GM19467 (cell line): ENCODE data around the gene RALGAPB.
"Not testable (repeated sequence)": the region's sequence is repeated elsewhere in the genome, so short reads cannot be mapped to it uniquely, and the experiment has no call there.

Experiments used
- ATAC-seq: cut with Tn5 transposase; IDR thresholded peaks from one replicate; pipeline ENCODE4 v1.9.1; 2021; ENCODE audit warnings: mild to moderate bottlenecking, moderate library complexity; ENCODE audit not compliant: unreplicated experiment

The RALGAPB gene

GRCh38 chr20:38485041-38485440, 12.4 kb downstream of the RALGAPB start:
- no peak for ATAC-seq

DNA sequence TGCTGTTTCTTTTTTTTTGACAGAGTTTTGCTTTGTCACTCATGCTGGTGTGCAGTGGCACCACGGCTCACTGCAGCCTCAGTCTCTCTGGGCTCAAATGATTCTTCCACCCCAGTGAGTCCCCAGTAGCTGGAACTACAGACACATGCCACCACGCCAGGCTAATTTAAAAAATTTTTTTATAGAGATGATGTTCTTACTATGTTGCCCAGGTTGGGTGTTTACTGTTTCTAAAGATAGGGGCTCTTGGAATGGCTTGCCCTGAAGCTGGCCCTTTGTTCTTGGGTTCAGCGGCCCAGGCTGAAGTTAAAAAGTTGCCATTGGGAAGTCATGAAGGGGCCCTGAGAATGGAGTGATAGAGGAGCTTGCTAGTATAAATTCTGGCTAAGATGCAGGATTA, 16.5 kb downstream of the RALGAPB start:
- no peak for ATAC-seq

GRCh38 chr20:38497246-38497935, 24.7 kb downstream of the RALGAPB start:
- no peak for ATAC-seq

DNA sequence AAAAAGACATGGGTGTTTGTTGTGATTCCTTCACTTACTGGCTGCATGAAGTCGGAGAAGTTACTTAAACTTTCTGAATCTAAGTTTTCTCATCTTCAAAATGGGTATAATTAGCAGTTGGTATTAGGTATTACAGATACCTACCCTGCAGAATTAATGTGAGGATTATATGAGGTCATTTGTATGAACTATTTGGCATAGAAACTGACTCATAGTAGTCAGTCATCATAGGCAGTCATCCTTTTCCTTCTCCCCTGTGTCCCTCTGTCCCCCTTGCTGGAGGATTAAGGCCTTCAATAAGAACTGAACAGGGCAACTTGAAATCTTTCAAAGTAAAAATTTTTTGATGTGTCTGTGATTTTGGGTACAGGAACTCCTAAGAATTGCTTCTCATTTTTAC, 26.3 kb downstream of the RALGAPB start:
- no peak for ATAC-seq

DNA sequence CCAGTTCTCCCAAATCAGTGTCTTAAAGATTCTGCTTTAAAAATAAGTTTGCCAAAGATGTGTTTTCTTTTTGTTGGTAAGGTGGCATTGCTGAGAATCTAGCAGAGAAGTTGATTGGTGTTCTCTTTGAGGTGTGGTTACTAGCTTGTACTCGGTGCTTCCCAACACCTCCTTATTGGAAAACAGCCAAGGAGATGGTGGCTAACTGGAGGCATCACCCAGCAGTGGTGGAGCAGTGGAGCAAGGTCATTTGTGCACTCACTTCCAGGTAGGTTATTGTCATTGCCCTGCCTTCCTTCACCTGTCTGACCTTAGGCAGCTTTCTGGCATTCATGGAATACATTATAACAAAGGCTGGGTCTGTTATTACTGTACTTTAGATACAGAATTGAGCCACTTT, 26.7 kb downstream of the RALGAPB start:
- ATAC-seq: no peak

DNA sequence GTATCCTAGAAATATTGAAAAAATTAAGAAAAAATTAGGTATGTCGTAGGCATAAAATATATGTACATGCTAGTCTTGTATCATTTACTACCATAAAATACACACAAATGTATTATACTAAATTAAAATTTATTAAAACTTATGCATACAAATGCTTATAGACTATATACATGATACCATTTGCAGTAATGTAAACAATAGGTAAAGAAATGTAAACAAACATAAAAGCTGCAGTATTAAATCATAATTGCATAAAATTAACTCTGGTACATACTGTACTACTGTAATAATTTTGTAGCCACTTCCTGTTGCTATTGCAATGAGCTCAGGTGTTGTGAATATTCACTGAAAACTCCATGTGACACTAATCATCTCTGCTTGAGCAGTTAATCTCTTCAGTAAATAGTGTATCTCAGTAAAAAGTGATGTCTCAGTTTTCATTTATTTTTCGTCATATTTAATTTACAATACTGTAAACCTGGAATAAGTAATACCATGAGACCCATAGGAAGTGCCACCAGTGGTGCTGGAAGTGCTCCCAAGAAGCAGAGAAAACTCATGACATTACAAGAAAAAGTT, 29.3 kb downstream of the RALGAPB start:
- ATAC-seq: no peak

GRCh38 chr20:38504368-38505090, 31.9 kb downstream of the RALGAPB start:
- ATAC-seq: no peak

DNA sequence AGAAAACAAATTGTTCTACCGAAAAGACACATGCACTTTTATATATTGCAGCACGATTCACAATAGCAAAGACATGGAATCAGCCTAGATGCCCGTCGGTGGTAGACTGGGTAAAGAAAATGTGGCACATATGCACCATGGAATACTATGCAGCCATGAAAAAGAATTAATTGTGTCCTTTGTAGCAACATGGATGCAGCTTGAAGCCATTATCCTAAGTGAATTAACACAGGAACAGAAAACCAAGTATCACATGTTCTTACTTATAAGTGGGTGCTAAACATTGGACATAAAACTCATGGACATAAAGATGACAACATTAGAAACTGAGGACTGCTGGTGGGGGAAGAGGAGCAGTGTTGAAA, 32.4 kb downstream of the RALGAPB start:
- no peak for ATAC-seq

DNA sequence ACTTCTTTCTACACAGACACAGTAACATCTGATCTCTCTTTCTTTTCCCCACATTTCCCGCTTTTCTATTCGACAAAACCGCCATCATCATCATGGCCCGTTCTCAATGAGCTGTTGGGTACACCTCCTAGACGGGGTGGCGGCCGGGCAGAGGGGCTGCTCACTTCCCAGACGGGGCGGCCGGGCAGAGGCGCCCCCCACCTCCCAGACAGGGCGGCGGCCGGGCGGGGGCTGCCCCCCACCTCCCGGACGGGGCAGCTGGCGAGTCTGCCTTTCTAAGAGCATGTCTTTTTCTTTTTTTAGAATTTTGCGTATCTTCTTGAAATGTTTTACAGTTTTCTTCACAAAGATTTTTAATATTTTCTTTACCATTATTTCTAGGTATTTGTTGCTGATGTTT, 39.1 kb downstream of the RALGAPB start:
- not testable (repeated sequence) for ATAC-seq

DNA sequence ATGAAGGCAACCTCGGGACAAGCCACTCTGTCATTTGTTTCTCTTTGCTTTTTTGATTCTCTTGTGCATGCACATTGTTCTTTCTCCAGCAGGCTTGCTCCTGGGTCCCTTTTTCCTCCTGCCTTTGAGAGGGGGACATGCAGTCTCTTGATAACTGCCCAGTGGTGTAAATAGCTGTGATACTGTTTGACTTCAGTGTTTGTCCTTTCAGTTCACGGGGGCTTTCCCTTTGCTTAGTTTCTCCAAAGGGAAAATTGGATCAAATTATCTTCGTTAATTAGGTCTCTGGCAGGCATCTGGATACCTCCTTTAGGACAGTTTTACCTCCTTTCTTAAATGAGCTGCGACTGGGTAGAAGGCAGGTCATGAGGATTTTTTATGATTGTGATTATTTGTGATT, 41.5 kb downstream of the RALGAPB start:
- no peak for ATAC-seq

GRCh38 chr20:38514947-38515346, 42.3 kb downstream of the RALGAPB start:
- no peak for ATAC-seq

- ATAC-seq: no peak
These were observed 43.0 kb downstream of the RALGAPB start for GRCh38 chr20:38515631-38516030.

DNA sequence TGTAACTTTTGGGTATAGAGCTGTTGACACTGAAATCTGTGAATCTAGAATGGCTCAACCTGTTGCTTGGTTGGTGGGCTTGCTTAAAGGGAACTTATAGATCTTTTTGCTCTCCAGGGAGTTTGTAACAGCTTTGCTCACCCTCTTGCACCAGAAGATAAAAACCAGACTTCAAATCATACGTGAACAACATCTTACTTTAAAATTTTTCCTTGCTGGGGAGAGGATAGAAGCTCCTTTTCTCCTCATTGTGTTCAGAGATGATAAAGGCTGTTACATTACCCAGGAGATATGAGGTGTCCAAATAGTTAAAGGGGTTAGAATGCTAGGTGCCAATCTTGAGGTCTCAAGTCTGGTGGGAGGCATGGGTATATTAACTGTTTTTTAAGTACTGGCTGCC, 46.8 kb downstream of the RALGAPB start:
- no peak for ATAC-seq

DNA sequence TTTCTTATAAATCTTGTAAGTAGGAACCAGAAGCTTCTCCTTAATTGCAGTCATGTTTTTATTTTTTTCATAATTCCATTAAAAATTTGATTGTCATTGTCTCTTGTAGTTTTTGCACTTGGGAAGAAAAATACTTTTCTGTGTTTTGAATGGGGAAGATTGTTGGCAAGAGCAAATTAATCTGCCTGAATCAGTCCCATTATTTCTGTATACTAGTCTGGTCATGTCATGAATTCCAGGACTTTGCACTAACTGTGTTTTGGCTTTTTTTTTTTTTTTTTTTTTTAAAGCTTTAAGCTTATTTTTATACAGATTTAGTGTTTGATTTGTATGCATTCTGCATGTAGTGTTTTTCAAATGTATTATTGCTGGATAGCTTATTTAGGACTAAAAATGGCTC, 47.6 kb downstream of the RALGAPB start:
- no peak for ATAC-seq

GRCh38 chr20:38523697-38524096, 51.1 kb downstream of the RALGAPB start:
- ATAC-seq: no peak

DNA sequence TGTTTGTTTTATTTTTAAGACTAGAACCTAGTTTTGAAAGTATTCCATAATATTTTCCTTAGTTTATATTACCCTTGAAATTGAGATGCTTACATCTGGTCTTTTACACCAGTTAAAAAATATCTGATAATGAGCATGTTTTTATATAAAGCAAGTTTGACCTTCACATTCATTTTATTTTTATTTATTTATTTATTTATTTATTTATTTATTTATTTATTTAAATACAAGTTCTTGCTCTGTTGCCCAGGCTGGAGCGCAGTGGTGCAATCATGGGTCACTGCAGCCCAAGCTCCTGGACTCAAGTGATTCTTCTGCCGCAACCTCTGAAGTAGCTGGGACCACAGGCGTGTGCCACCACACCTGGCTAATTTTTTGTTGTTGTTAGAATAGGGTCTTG, 55.5 kb downstream of the RALGAPB start:
- no peak for ATAC-seq

- no peak for ATAC-seq
These were observed 58.4 kb downstream of the RALGAPB start for GRCh38 chr20:38531021-38531420.

DNA sequence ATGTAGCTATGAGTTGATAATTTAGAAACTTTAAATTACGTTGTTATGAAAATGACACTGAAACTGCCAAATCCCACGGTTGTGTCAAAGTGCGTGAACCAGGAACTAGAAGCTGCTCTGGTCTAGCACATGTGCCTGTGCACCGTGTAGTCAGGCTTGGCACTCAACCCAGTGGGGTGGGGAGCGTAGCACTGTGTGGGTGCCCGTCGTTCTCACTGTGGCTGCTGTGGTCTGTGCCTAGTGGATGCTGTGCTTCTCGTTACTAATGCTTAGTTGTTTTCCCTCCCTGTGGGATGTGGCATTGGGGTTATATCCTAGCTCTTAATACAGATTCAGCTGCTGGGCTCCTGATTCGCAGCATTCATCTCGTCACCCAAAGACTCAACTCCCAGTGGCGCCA, 62.1 kb downstream of the RALGAPB start:
- no peak for ATAC-seq

DNA sequence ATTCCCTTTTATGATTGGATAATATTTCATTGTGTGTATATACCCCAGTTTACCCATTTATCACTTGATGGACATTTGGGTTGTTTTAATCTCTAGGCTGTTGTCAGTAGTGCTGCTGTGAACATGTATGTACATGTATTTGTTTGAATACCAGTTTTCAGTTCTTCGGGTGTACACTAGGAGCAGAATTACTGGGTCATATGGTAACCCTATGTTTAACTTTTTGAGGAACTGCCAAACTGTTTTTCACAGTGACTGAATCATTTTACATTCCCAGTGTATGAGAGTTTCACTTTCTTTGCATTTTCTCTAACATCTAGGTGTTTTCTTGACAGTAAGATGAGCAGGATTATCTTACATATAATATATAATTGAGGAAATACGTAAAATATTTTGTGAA, 63.7 kb downstream of the RALGAPB start:
- ATAC-seq: no peak

DNA sequence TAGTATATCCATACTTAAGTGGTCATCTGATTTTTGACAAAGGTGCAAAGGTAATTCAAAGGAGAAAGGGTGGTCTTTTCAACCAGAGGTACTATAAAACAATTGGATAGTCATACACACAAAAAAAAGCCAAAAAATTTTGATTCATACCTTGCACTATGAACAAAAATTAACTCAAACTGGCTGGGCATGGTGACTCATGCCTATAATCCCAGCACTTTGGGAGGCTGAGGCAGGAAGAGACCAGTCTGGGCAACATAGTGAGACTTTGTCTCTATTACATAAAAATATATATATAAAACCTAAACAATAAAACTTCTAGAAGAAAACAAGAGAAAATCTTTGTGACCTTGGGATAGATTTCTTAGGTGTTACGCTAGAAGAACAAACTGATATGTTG, 64.5 kb downstream of the RALGAPB start:
- no peak for ATAC-seq

DNA sequence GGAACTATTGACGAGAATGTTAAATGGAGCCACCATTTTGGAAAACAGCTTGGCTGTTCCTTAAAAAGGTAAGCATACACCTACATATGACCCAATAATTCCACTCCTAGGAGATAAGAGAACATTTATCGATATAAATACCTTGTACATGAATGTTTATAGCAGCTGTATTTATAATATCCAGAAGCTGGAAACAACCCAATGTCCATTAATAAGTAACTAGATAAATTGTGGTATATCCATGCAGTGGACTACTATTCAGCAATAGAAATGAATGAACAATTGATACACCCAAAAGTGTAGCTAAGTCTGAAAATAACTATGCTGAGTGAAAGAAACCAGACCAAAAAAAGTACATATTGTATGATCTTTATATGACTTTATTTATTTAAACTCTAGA, 66.1 kb downstream of the RALGAPB start:
- ATAC-seq: no peak
